Measurements from ENCODE around the gene CYB5B.

The CYB5B gene

GRCh38 chr16:69399361-69399760, 25.1 kb upstream of the CYB5B start:
- H3K4me3 ChIP-seq (ENCODE audit: low read depth, low read length), result no peak overlapping the region
- peak; percentile 13 for DNase-seq (ENCODE audit: low read depth, low spot score)
- TF ChIP-seq CTCF (IDR thresholded peaks at IDR 0.05; ENCODE audit: low read depth, low read length), result no peak
- in situ Hi-C loops (cut with HindIII; ENCODE audit: low sequenced_read_pairs), result no loop called here

DNA sequence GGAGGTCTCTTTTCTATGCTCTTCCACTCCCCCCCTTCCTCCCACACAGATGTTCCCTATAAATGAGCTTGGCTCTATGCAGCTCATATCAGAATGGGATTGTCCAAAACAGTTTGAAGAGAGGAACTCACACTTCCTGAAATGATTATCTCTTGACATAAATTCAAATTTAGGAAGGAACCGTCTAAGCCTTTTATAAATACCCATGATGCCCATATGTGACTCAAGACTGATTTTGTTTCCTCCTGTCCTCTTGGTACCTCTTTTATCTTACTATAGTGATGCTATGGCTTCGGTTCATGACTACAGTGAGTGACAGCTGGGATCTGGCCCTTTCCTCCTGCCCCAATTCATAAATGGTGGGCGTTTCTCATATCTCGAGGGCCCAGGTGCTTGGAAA, 22.0 kb upstream of the CYB5B start:
- TF ChIP-seq CTCF (IDR thresholded peaks at IDR 0.05; ENCODE audit: low read depth, low read length), result no peak
- H3K4me3 ChIP-seq (ENCODE audit: low read depth, low read length), result no peak overlapping the region
- no peak for DNase-seq (ENCODE audit: low read depth, low spot score)
- in situ Hi-C loops (cut with HindIII; ENCODE audit: low sequenced_read_pairs), result no loop called here

DNA sequence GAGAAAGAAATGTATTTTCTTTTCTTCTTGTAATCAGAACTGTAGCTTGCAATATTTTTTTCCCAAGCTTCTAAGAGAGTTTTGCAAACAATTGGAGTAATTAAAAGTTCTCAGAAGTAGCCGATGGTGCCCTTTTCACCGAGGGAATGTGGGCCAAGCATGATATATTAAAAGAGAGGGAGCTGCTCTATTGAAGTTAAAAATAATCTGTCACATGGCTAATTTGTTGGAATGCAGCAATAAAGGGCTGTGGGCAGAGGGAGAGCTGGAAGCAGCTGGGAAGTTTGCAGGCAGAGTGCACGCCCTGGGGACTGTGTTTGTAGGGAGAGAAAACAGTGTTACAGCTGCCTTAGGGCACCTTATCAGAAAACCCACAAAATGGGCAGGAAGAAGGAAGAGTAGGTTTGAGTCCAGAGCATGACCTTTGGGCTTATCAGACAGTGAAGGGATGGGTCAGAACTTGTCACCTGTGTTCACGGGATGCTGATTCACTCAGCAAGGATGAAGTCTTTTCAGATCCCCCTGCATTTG, 20.1 kb upstream of the CYB5B start:
- in situ Hi-C loops (cut with HindIII; ENCODE audit: low sequenced_read_pairs), result no loop called here
- peak; percentile 55 for DNase-seq (ENCODE audit: low read depth, low spot score)
- no peak overlapping the region for H3K4me3 ChIP-seq (ENCODE audit: low read depth, low read length)
- no peak for TF ChIP-seq CTCF (IDR thresholded peaks at IDR 0.05; ENCODE audit: low read depth, low read length)

DNA sequence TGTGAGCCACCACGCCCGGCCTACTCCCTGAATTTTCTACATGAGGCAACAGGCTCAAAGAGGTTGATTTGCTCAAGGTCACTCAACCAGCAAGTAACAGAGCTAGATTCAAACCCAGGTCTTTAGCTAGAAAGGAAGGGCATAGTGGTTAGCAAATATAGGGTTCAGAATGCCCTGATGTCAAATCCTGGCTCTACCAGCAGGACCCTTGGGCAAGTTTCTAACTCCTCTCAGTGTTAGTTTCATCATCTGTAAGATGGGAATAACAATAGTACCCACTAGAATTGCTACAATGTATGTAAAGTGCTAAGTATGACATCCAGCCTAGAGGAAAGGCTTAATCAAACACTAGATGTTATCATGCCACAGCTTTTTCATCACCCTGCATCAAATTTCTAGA, 19.1 kb upstream of the CYB5B start:
- TF ChIP-seq CTCF (IDR thresholded peaks at IDR 0.05; ENCODE audit: low read depth, low read length), result no peak
- DNase-seq (ENCODE audit: low read depth, low spot score), result no peak
- no peak overlapping the region for H3K4me3 ChIP-seq (ENCODE audit: low read depth, low read length)
- in situ Hi-C loops (cut with HindIII; ENCODE audit: low sequenced_read_pairs), result no loop called here

DNA sequence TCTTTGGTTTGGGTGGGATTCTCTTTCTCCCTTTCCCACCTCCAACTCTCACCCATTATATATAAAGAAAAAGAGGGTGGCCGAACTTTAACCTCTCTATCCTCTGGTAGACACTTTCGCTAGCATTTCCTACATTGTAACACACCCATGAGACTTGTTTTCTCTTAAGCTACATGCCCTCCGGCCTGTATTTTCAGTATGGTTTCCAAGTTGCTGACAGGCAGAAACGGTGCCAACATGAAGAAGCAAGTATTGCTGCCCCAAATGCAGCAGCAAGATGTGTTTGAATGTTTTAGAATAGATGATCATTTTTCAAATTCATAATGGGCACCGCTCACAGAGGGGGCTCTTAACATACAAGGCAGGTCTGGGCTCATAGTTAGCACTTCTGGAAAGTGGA, 18.7 kb upstream of the CYB5B start:
- no peak for TF ChIP-seq CTCF (IDR thresholded peaks at IDR 0.05; ENCODE audit: low read depth, low read length)
- in situ Hi-C loops (cut with HindIII; ENCODE audit: low sequenced_read_pairs), result no loop called here
- DNase-seq (ENCODE audit: low read depth, low spot score), result no peak

DNA sequence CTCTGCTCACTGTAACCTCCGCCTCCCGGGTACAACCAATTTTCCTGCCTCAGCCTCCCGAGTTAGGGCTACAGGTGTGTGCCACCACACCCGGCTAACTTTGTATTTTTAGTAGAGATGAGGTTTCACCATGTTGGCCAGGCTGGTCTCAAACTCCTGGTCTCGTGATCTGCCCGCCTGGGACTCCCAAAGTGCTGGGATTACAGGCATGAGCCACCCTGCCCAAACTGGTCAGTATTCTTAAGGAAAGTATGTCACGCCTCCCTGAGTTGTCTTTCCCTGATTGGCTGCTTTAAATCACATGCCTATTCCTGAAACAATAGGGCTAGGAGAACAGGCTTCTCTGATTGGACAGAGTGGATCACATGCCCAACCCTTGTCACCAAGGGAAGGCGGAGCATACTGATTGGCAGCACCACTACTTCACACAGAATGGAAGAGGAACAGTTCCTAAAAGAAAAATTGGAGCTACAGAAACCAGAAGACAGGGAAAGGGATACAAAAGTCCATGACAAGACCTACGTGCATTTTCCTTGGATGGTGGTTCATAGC, 17.6 kb upstream of the CYB5B start:
- no peak for TF ChIP-seq CTCF (IDR thresholded peaks at IDR 0.05; ENCODE audit: low read depth, low read length)
- no peak overlapping the region for H3K4me3 ChIP-seq (ENCODE audit: low read depth, low read length)
- DNase-seq (ENCODE audit: low read depth, low spot score), result no peak
- in situ Hi-C loops (cut with HindIII; ENCODE audit: low sequenced_read_pairs), result no loop called here

More for the DNA sequence above, 18.7 kb upstream of the CYB5B start:
- H3K4me3 ChIP-seq (ENCODE audit: low read depth, low read length), result no peak overlapping the region
